Activated T-cell treated with anti-CD3 and anti-CD28 coated beads, Interleukin-2, amount 50 U/mL, for 72 hours (primary cell): ENCODE data around the gene FGFR2. TPM values are rescaled to one million over a fixed set of nuclear protein-coding genes. Genes with fewer than 3 reads are reported as not detected.

Source experiments
- ATAC-seq, 2 donors: fragments of 150-1000 bp; cut with Tn5 transposase; replicated peaks in 1 of 2; 2 replicates each; pipeline ENCODE4 v1.10.0; 2021; ENCODE audit warnings: moderate library complexity in 2 of 2, mild to moderate bottlenecking in 1 of 2
- DNase-seq, 2 donors: peaks; one replicate each; pipeline ENCODE4 v3.0.0; 2021 to 2022; ENCODE audit warnings: mixed read lengths in 1 of 2
- H3K27ac Mint-ChIP-seq: one replicate; pipeline ENCODE4 v1.8.0; 2022; ENCODE audit warnings: mild to moderate bottlenecking, moderate library complexity, mixed read lengths
- H3K27me3 Mint-ChIP-seq: one replicate; pipeline ENCODE4 v1.8.0; 2022; ENCODE audit warnings: low read depth, mixed read lengths
- H3K36me3 Mint-ChIP-seq, 2 donors: one replicate each; pipeline ENCODE4 v1.8.0; 2022; ENCODE audit warnings: mixed read lengths in 2 of 2, mild to moderate bottlenecking in 1 of 2; ENCODE audit not compliant: insufficient read depth in 2 of 2
- H3K4me1 Mint-ChIP-seq: one replicate; pipeline ENCODE4 v1.8.0; 2022; ENCODE audit warnings: low read depth, mixed read lengths
- H3K4me3 Mint-ChIP-seq, 2 donors: one replicate each; pipeline ENCODE4 v1.8.0; 2022; ENCODE audit warnings: mild to moderate bottlenecking in 2 of 2, mixed read lengths in 2 of 2, moderate library complexity in 2 of 2
- H3K9me3 Mint-ChIP-seq, 2 donors: one replicate each; pipeline ENCODE4 v1.8.0; 2022; ENCODE audit warnings: mixed read lengths in 2 of 2
- total RNA-seq, 2 donors: library from RNA; stranded (reverse); gene quantifications; one replicate each; pipeline ENCODE4 v1.2.3, GENCODE V29; 2022

FGFR2 gene
- total RNA-seq, 2 donors from 2014 or later: not detected

GRCh38 chr10:121442086-121442935 is 155.9 kb downstream of the FGFR2 start:
- DNase-seq: no peak
- H3K27me3 Mint-ChIP-seq: no peaks in the 10 kb centered on the region

DNA sequence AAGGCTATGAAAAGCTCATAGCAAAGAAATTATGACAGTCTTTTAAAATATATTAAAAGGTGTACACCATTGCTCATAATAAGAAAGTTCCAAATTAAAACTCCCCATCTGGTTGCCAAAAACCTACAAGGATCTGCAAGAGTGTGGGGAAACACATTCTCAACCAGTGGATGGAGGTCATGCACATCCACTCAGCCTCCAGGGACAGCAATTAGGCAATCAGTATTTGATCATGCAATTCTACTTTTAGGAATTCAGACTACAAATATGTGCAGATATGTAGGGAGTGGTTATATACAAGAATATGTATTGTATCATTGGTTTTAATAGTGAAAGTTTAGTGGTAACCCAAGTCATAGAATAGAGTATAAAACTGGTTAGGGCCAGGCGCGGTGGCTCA is 157.8 kb downstream of the FGFR2 start:
- Mint-ChIP-seq H3K4me3 (no peak overlapping the region), H3K4me1 (no peaks in the 10 kb centered on the region), H3K27me3 (no peaks in the 10 kb centered on the region), H3K9me3 (no peaks in the 10 kb centered on the region), H3K36me3 (no peaks in the 10 kb centered on the region), H3K27ac (no peak overlapping the region)
- no peak for ATAC-seq
- DNase-seq: no peak

More at GRCh38 chr10:121442086-121442935, 155.9 kb downstream of the FGFR2 start:
- H3K27ac Mint-ChIP-seq: no peak overlapping the region
- H3K9me3 Mint-ChIP-seq: peaks cover 0 to 2% of the 10 kb centered on the region in 2 donors
- H3K36me3 Mint-ChIP-seq: no peaks in the 10 kb centered on the region
- ATAC-seq: no peak
- no peak overlapping the region for H3K4me3 Mint-ChIP-seq
- no peaks in the 10 kb centered on the region for H3K4me1 Mint-ChIP-seq

- no peaks in the 10 kb centered on the region for H3K9me3 Mint-ChIP-seq
- H3K27me3 Mint-ChIP-seq: no peaks in the 10 kb centered on the region
- H3K4me3 Mint-ChIP-seq: no peak overlapping the region
- no peak for DNase-seq
- no peak for ATAC-seq
- no peak overlapping the region for H3K27ac Mint-ChIP-seq
- H3K36me3 Mint-ChIP-seq: no peaks in the 10 kb centered on the region
- H3K4me1 Mint-ChIP-seq: no peaks in the 10 kb centered on the region
Observed at GRCh38 chr10:121438333-121438732, 159.9 kb downstream of the FGFR2 start.

- DNase-seq (no peak), ATAC-seq (no peak)
- Mint-ChIP-seq H3K27ac (no peak overlapping the region), H3K4me1 (no peaks in the 10 kb centered on the region), H3K9me3 (peaks cover 1% of the 10 kb centered on the region in 2 donors), H3K4me3 (no peak overlapping the region), H3K27me3 (no peaks in the 10 kb centered on the region), H3K36me3 (no peaks in the 10 kb centered on the region)
Observed at GRCh38 chr10:121437596-121437995, 160.6 kb downstream of the FGFR2 start.

DNA sequence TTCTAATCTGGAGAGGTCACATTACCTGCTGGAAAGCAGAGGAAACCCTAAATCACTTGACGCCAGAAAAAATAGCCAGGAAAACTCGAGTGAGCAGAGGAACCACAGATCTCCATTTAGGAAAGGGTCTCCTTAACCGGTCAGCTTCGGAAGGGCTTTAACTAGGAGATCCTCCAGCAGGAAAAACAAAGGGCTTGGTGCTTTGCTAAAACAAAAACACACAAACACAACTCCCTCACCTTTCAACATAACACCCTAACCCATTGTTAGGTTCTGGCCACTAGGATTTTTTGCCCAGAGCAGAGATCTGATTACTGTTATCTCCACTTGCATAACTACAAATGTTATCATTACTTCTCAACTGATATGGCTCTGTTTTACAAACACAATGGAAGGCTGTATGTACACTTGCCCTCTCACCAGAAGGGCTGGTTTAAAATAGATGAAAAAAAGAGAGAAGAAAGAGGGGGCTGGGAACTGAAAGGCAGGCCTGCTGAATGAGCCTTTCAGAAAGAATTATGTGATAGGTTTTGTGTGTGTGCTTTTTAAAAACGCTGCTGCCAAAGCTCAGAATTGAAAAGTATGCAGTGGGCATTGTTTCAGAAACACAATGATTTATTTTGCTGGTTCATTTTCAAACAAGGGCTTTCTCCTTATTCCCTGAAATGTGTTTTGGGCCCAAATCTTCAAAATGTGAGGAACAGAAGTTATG is 161.5 kb downstream of the FGFR2 start:
- Mint-ChIP-seq H3K36me3 (no peaks in the 10 kb centered on the region), H3K27me3 (no peaks in the 10 kb centered on the region), H3K27ac (no peak overlapping the region), H3K4me3 (no peak overlapping the region), H3K4me1 (no peaks in the 10 kb centered on the region), H3K9me3 (peaks cover 1 to 3% of the 10 kb centered on the region in 2 donors)
- ATAC-seq (no peak), DNase-seq (no peak)

DNA sequence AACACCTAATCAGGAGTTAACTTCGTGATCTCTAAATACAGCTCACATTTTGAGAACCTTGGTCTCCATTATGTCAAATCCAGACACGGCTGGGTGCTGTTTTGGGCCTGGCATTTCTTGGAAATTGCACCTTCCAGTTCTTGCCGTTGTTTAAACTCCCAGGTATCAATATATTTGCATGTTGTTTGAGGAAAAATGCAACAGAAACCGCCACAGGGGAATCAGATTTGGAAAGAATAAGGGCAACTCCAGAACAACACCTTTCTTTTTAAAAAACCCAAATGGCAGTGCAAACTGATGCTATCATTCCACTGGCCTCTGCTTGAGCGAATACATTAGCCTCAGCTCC is 162.0 kb downstream of the FGFR2 start:
- no peak overlapping the region for H3K27ac Mint-ChIP-seq
- no peaks in the 10 kb centered on the region for H3K36me3 Mint-ChIP-seq
- H3K27me3 Mint-ChIP-seq: no peaks in the 10 kb centered on the region
- ATAC-seq: no peak
- DNase-seq: no peak
- peaks cover 1 to 3% of the 10 kb centered on the region in 2 donors for H3K9me3 Mint-ChIP-seq
- no peaks in the 10 kb centered on the region for H3K4me1 Mint-ChIP-seq
- H3K4me3 Mint-ChIP-seq: no peak overlapping the region

DNA sequence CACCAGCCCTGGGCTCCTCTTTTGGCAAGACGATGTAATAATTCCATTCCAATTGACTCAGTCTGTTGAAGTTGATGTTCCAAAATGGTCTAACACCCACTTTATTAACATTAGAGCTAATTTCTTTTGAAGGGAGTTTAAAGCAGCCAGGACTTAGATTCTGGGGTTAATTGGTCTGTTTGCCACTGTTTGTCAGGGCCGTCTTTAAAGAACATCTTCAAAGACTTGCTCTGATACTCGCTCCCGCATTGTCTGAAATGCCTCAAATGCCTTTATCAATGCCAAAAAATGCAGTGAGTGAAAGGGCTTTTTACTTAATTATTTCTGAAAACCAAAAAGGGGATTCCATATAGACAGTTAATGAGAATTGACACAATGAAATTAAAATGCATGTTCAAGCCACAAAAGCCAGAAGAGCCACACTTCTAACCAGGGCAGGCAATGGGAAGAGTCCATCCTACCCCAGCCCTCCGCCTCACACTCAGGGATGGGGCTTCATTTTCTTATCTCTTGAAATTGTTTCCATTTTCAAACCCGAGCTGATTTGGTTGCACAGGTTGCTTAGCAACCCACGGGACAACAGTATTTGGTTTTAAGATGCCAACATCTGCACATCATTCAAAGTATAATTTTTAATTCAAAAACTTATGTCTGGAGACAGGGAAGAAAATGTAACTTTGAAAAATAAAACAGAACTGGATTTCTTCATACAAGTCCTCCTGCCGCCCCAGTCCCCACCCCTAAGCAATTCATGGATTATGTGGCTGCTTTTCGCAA is 163.0 kb downstream of the FGFR2 start:
- H3K4me3 Mint-ChIP-seq: no peak overlapping the region
- no peaks in the 10 kb centered on the region for H3K36me3 Mint-ChIP-seq
- no peaks in the 10 kb centered on the region for H3K4me1 Mint-ChIP-seq
- DNase-seq: no peak
- ATAC-seq: no peak
- H3K27ac Mint-ChIP-seq: no peak overlapping the region
- H3K27me3 Mint-ChIP-seq: no peaks in the 10 kb centered on the region
- H3K9me3 Mint-ChIP-seq: peaks cover 1 to 6% of the 10 kb centered on the region in 2 donors

- no peak for ATAC-seq
- Mint-ChIP-seq H3K27ac (no peak overlapping the region), H3K36me3 (no peaks in the 10 kb centered on the region), H3K9me3 (peaks cover 1 to 6% of the 10 kb centered on the region in 2 donors), H3K4me1 (no peaks in the 10 kb centered on the region), H3K27me3 (no peaks in the 10 kb centered on the region), H3K4me3 (no peak overlapping the region)
- no peak for DNase-seq
Observed at GRCh38 chr10:121433965-121434364, 164.3 kb downstream of the FGFR2 start.

DNA sequence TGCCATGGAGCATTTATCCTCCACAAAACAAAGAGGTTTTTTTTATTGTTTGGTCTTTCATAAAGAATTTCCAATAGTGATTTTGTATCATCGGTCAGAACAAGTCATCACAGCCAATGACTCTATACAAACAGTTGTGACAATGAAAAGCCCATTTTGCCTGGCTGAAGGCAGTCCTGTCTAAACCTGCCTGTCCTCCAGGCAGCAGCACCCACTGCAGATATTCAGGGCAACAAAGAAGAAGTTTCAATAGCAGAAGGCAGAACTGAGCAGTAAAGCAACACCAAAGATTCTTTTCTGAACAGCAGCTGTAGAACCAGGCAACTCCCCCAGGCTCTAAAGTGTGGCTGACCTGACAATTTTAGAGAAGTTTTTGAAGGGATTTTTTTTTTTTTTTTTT is 169.4 kb downstream of the FGFR2 start:
- ATAC-seq (no peak), DNase-seq (no peak)
- Mint-ChIP-seq H3K9me3 (peaks cover 1 to 8% of the 10 kb centered on the region in 2 donors), H3K27ac (no peak overlapping the region), H3K4me3 (no peak overlapping the region), H3K27me3 (no peaks in the 10 kb centered on the region), H3K4me1 (no peaks in the 10 kb centered on the region), H3K36me3 (no peaks in the 10 kb centered on the region)
